IgD-negative memory B cell (primary cell): ENCODE results near the gene KIAA1586. TPM values are rescaled to one million over a fixed set of nuclear protein-coding genes. Genes with fewer than 3 reads are reported as not detected.

Source experiments
- H3K27ac Mint-ChIP-seq, 3 donors: one replicate each; pipeline ENCODE4 v1.8.0; 2020 to 2022; ENCODE audit warnings: mild to moderate bottlenecking in 3 of 3, mixed read lengths in 3 of 3, moderate library complexity in 1 of 3
- H3K27me3 Mint-ChIP-seq: one replicate; pipeline ENCODE4 v1.8.0; 2021; ENCODE audit warnings: mixed read lengths
- H3K36me3 Mint-ChIP-seq: one replicate; pipeline ENCODE4 v1.8.0; 2020; ENCODE audit warnings: mild to moderate bottlenecking, mixed read lengths
- H3K4me1 Mint-ChIP-seq, 3 donors: one replicate each; pipeline ENCODE4 v1.8.0; 2020 to 2022; ENCODE audit warnings: mixed read lengths in 3 of 3, mild to moderate bottlenecking in 1 of 3
- H3K4me3 Mint-ChIP-seq, 4 donors: one replicate each; pipeline ENCODE4 v1.8.0; 2020 to 2022; ENCODE audit warnings: mild to moderate bottlenecking in 4 of 4, mixed read lengths in 4 of 4, moderate library complexity in 3 of 4
- H3K9me3 Mint-ChIP-seq, 3 donors: one replicate each; pipeline ENCODE4 v1.8.0; 2020 to 2021; ENCODE audit warnings: mixed read lengths in 3 of 3, mild to moderate bottlenecking in 1 of 3
- polyA plus RNA-seq: library from polyadenylated mRNA; unstranded; fragments of 300-500 nt; fragmentation: Illumina TruSeq; gene quantifications from one replicate; pipeline ENCODE4 v1.2.3, GENCODE V29; 2021

Gene KIAA1586
- polyA plus RNA-seq, 1 donor from 2014 or later = 7.3 TPM

DNA sequence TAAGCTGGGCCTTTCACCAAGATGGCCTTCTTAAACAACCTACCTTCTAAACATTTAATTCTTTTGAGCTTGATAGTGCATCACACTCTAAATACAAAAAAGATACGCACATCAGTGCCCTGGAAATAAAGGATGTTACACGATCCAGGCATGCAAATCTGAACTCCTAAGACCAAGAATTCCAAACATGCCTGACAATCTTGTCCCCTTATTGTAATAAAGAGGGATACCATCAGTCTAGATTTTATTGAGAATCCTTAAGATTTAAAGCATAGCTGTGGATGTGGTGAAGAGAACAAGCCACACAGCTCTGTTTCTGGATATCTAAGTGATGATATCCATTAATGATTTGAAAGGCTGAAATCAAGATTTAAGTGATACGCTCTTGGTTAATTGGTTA is 56.5 kb downstream of the KIAA1586 start:
- Mint-ChIP-seq H3K4me3 (no peak overlapping the region), H3K27me3 (no peaks in the 10 kb centered on the region), H3K4me1 (peaks cover 14 to 22% (median 21%) of the 10 kb centered on the region in 3 donors), H3K9me3 (no peaks in the 10 kb centered on the region), H3K27ac (no peak overlapping the region), H3K36me3 (peaks cover 11% of the 10 kb centered on the region)

GRCh38 chr6:57104336-57104735 is 57.8 kb downstream of the KIAA1586 start:
- H3K27me3 Mint-ChIP-seq = no peaks in the 10 kb centered on the region
- H3K9me3 Mint-ChIP-seq = no peaks in the 10 kb centered on the region
- peaks cover 11% of the 10 kb centered on the region for H3K36me3 Mint-ChIP-seq
- H3K4me1 Mint-ChIP-seq = peaks cover 24 to 28% (median 26%) of the 10 kb centered on the region in 3 donors
- no peak overlapping the region for H3K27ac Mint-ChIP-seq
- no peak overlapping the region for H3K4me3 Mint-ChIP-seq

Other genes starting within 250 kb of the KIAA1586 start
- gene BEND6, start 91.6 kb upstream of the KIAA1586 start, polyA plus RNA-seq = not detected
- 22.3 TPM for gene ZNF451, start 43.5 kb downstream of the KIAA1586 start, polyA plus RNA-seq
- gene BAG2, start 125.6 kb downstream of the KIAA1586 start, polyA plus RNA-seq = 4.5 TPM
- gene RAB23, start 175.6 kb downstream of the KIAA1586 start, polyA plus RNA-seq = 0.74 TPM